ENCODE measurements around the gene DCST1.

- TF ChIP-seq HDGF (IDR thresholded peaks at IDR 0.05; ENCODE audit: borderline replicate concordance) (no peak), CTBP1 (IDR thresholded peaks at IDR 0.05; ENCODE audit: borderline replicate concordance) (no peak), BHLHE40 (IDR thresholded peaks at IDR 0.05; ENCODE audit: borderline replicate concordance) (no peak), SUZ12 (IDR thresholded peaks at IDR 0.05) (no peak), L3MBTL2 (conservative IDR thresholded peaks at IDR 0.05) (no peak), SP1 (IDR thresholded peaks at IDR 0.05) (no peak)
Measured at GRCh38 chr1:155092641-155093040, 59.0 kb downstream of the DCST1 start.

All from HEK293T (cell line).